CD14-positive monocyte (primary cell): ENCODE data around the gene PPFIA1. TPM values are rescaled to one million over a fixed set of nuclear protein-coding genes. Genes with fewer than 3 reads are reported as not detected.

ENCODE experiments used
- DNase-seq, 3 donors: peaks; one replicate each; pipeline ENCODE4 v3.0.0-alpha.2; 2011 to 2022
- H2AFZ ChIP-seq: 2 replicates; pipeline ENCODE4 v1.6.0; 2012; ENCODE audit warnings: mild to moderate bottlenecking, low read depth, low read length, inconsistent platforms; ENCODE audit not compliant: insufficient read depth, poor library complexity, severe bottlenecking
- H3K27ac ChIP-seq, 2 donors: 1 replicate in 1 of 2; 2 replicates in 1 of 2; pipeline ENCODE4 v1.5.1; 2012 to 2013; ENCODE audit warnings: low read length in 2 of 2, control low read depth in 1 of 2, inconsistent platforms in 1 of 2, low read depth in 1 of 2, mild to moderate bottlenecking in 1 of 2
- H3K27me3 ChIP-seq, 2 donors: one replicate each; pipeline versions ENCODE4 v1.6.0 to v1.6.1; 2011 to 2013; ENCODE audit warnings: low read length in 2 of 2; ENCODE audit not compliant: control insufficient read depth in 2 of 2, insufficient read depth in 2 of 2
- H3K36me3 ChIP-seq, 2 donors: replicated peaks in 1 of 2; 1 replicate in 1 of 2; 2 replicates in 1 of 2; pipeline versions ENCODE4 v1.5.1 to v1.6.1; 2012 to 2013; ENCODE audit warnings: low read length in 2 of 2, control low read depth in 1 of 2, inconsistent platforms in 1 of 2, mild to moderate bottlenecking in 1 of 2; ENCODE audit not compliant: insufficient read depth in 2 of 2, control insufficient read depth in 1 of 2
- H3K4me1 ChIP-seq, 2 donors: 1 replicate in 1 of 2; 2 replicates in 1 of 2; pipeline versions ENCODE4 v1.5.1 to v1.6.1; 2012 to 2013; ENCODE audit warnings: low read length in 2 of 2, control low read depth in 1 of 2, inconsistent platforms in 1 of 2, mild to moderate bottlenecking in 1 of 2, moderate library complexity in 1 of 2; ENCODE audit not compliant: insufficient read depth in 2 of 2, control insufficient read depth in 1 of 2
- H3K4me2 ChIP-seq: replicated peaks from 2 replicates; pipeline ENCODE3; 2012; ENCODE audit warnings: low read length, moderate library complexity, mild to moderate bottlenecking; ENCODE audit not compliant: poor library complexity, severe bottlenecking; ENCODE audit errors: extremely low read depth
- H3K4me3 ChIP-seq, 3 experiments: fragments of 200-600 bp in 1 of 3; sonication (generic) in 1 of 3; replicated peaks in 1 of 3; 1 replicate in 2 of 3; 2 replicates in 1 of 3; pipeline ENCODE4 v1.5.1; 2011 to 2013; ENCODE audit warnings: low read length in 3 of 3, mild to moderate bottlenecking in 3 of 3, control low read depth in 2 of 3, low read depth in 2 of 3, inconsistent platforms in 1 of 3, moderate library complexity in 1 of 3
- H3K79me2 ChIP-seq: 2 replicates; pipeline ENCODE4 v1.6.0; 2012; ENCODE audit warnings: mild to moderate bottlenecking, control low read depth, inconsistent platforms, low read length, moderate library complexity; ENCODE audit not compliant: insufficient read depth
- H3K9ac ChIP-seq: 2 replicates; pipeline ENCODE4 v1.6.0; 2017; ENCODE audit warnings: low read length, mild to moderate bottlenecking; ENCODE audit not compliant: insufficient read depth, poor library complexity, severe bottlenecking
- H3K9me3 ChIP-seq, 2 donors: replicated peaks in 1 of 2; 1 replicate in 1 of 2; 2 replicates in 1 of 2; pipeline versions ENCODE4 v1.5.1 to v1.6.1; 2012 to 2013; ENCODE audit warnings: low read length in 2 of 2, control low read depth in 1 of 2; ENCODE audit not compliant: control insufficient read depth in 1 of 2, insufficient read depth in 1 of 2
- H4K20me1 ChIP-seq: 2 replicates; pipeline ENCODE4 v1.6.0; 2012; ENCODE audit warnings: mild to moderate bottlenecking, low read length, control low read depth, moderate library complexity; ENCODE audit not compliant: insufficient read depth
- H3K27ac Mint-ChIP-seq, 7 donors: one replicate each; pipeline ENCODE4 v1.8.0; 2020; ENCODE audit warnings: mild to moderate bottlenecking in 7 of 7, mixed read lengths in 7 of 7, moderate library complexity in 6 of 7, inconsistent platforms in 2 of 7
- H3K27me3 Mint-ChIP-seq, 3 donors: one replicate each; pipeline ENCODE4 v1.8.0; 2021 to 2022; ENCODE audit warnings: low read depth in 3 of 3, mild to moderate bottlenecking in 3 of 3, mixed read lengths in 3 of 3, moderate library complexity in 3 of 3, inconsistent platforms in 1 of 3
- H3K36me3 Mint-ChIP-seq, 2 donors: one replicate each; pipeline ENCODE4 v1.8.0; 2020; ENCODE audit warnings: mixed read lengths in 2 of 2, inconsistent platforms in 1 of 2, mild to moderate bottlenecking in 1 of 2
- H3K4me1 Mint-ChIP-seq: one replicate; pipeline ENCODE4 v1.8.0; 2020; ENCODE audit warnings: mild to moderate bottlenecking, mixed read lengths
- H3K4me3 Mint-ChIP-seq, 2 donors: one replicate each; pipeline ENCODE4 v1.8.0; 2020; ENCODE audit warnings: mild to moderate bottlenecking in 2 of 2, mixed read lengths in 2 of 2, moderate library complexity in 1 of 2
- H3K9me3 Mint-ChIP-seq, 7 donors: one replicate each; pipeline ENCODE4 v1.8.0; 2020 to 2022; ENCODE audit warnings: mixed read lengths in 7 of 7, mild to moderate bottlenecking in 6 of 7, moderate library complexity in 6 of 7, inconsistent platforms in 2 of 7
- CTCF ChIP-seq: fragments of 200-600 bp; IDR thresholded peaks from one replicate; pipeline ENCODE4 v1.8.0; 2022; ENCODE audit warnings: antibody characterized with exemption, mild to moderate bottlenecking
- WGBS: methylation state at CpG from one replicate; pipeline ENCODE4 v1.1.5; 2013; ENCODE audit warnings: missing lambda C conversion rate; ENCODE audit not compliant: insufficient coverage; 5-methylcytosine and 5-hydroxymethylcytosine counted together
- intact Hi-C, 2 donors: fragments of 100-400 bp; cut with micrococcal nuclease; formaldehyde crosslinking; loops; one replicate each; pipeline versions ENCODE4 v1.15.0 to v1.15.1; 2023
- polyA plus RNA-seq, 3 donors: library from polyadenylated mRNA; depleted of rRNA in 1 of 3; unstranded in 2 of 3; stranded (reverse) in 1 of 3; fragments of 300-500 nt in 2 of 3; fragments of >200 nt in 1 of 3; fragmentation: Illumina TruSeq in 2 of 3; gene quantifications; 1 replicate in 2 of 3; 2 replicates in 1 of 3; pipeline ENCODE4 v1.2.3, GENCODE V29; 2012 to 2021

PPFIA1 gene
- polyA plus RNA-seq, 3 donors: 7.5 to 65.7 (median 15.5) TPM

DNA sequence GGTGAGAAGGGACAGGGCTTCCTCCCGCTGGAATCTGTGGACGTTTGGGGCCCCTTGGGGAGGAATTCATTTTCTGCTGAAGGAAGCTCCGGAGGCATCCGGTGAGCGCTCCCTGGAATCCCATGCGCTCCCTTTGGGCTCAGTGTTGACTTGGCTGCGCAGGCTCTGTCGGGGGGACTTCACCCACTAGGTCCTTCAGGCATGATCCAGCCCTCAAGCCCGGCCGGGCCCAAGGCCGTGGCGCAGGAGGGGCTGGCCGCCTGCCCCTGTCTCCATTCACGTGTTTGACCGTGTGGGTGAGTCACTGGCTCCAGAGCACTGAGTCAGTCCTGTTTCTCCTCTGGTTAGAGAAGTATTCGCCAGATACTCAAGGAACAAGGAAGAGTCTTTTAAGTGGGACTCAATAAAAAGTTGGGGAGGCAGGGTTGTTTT is 129.2 kb downstream of the PPFIA1 start:
- peak overlapping the region in 5 of 7 donors; percentile 18 to 75 (median 58) for H3K27ac Mint-ChIP-seq
- H3K9ac ChIP-seq: no peak overlapping the region

GRCh38 chr11:70400643-70401042 is 130.2 kb downstream of the PPFIA1 start:
- Mint-ChIP-seq H3K9me3 (peaks cover 3 to 29% (median 17%) of the 10 kb centered on the region in 7 donors), H3K4me1 (peaks cover 31% of the 10 kb centered on the region), H3K27ac (peak overlapping the region in 1 of 7 donors; percentile 7), H3K27me3 (peaks cover 90 to 98% (median 93%) of the 10 kb centered on the region in 3 donors), H3K4me3 (peak overlapping the region in 1 of 2 donors; percentile 79), H3K36me3 (peaks cover 0 to 9% of the 10 kb centered on the region in 2 donors)
- no peak overlapping the region for H3K27ac ChIP-seq
- DNase-seq: no peak
- peaks cover 35 to 36% of the 10 kb centered on the region in 2 donors for H3K4me1 ChIP-seq
- no peak overlapping the region for H3K4me2 ChIP-seq
- no peaks in the 10 kb centered on the region for H3K36me3 ChIP-seq
- H3K9ac ChIP-seq: no peak overlapping the region
- H4K20me1 ChIP-seq: peaks cover 55% of the 10 kb centered on the region
- no peaks in the 10 kb centered on the region for H3K79me2 ChIP-seq
- TF ChIP-seq CTCF: no peak
- no peak overlapping the region for H2AFZ ChIP-seq
- no peak overlapping the region for H3K4me3 ChIP-seq
- peaks cover 82 to 91% of the 10 kb centered on the region in 2 donors for H3K27me3 ChIP-seq
- intact Hi-C loops: loop anchor here in 1 of 2 donors (1.0 kb wide), 1 partner anchor 16 kb away; no protein-coding TSS in a partner anchor
- H3K9me3 ChIP-seq: peaks cover 0 to 22% of the 10 kb centered on the region in 2 donors
- 84% methylated on average over 6 of the region's 8 CpGs for WGBS

More for the DNA sequence above, 129.2 kb downstream of the PPFIA1 start:
- peaks cover 55% of the 10 kb centered on the region for H4K20me1 ChIP-seq
- 36% methylated on average over 12 of the region's 16 CpGs for WGBS
- peaks cover 90 to 98% (median 93%) of the 10 kb centered on the region in 3 donors for H3K27me3 Mint-ChIP-seq
- intact Hi-C loops: loop anchor here in 1 of 2 donors (1.0 kb wide), 1 partner anchor 17 kb away; no protein-coding TSS in a partner anchor
- peak overlapping the region; percentile 24 to 86 for H3K4me3 Mint-ChIP-seq
- peaks cover 0 to 19% of the 10 kb centered on the region in 2 donors for H3K9me3 ChIP-seq
- H3K4me2 ChIP-seq: no peak overlapping the region
- no peaks in the 10 kb centered on the region for H3K36me3 ChIP-seq
- H3K4me1 Mint-ChIP-seq: peaks cover 31% of the 10 kb centered on the region
- peak overlapping the region in 1 of 3 experiments; percentile 55 for H3K4me3 ChIP-seq
- peaks cover 35 to 36% of the 10 kb centered on the region in 2 donors for H3K4me1 ChIP-seq
- no peak for TF ChIP-seq CTCF
- H3K36me3 Mint-ChIP-seq: peaks cover 0 to 9% of the 10 kb centered on the region in 2 donors
- no peaks in the 10 kb centered on the region for H3K79me2 ChIP-seq
- H2AFZ ChIP-seq: no peak overlapping the region
- peaks cover 82 to 91% of the 10 kb centered on the region in 2 donors for H3K27me3 ChIP-seq
- H3K27ac ChIP-seq: no peak overlapping the region
- DNase-seq: peak; percentile 61 to 88 (median 72)
- peaks cover 3 to 31% (median 17%) of the 10 kb centered on the region in 7 donors for H3K9me3 Mint-ChIP-seq
